Liver (tissue), 9 donors: ENCODE data around the gene KDM2B. TPM values are rescaled to one million over a fixed set of nuclear protein-coding genes. Genes with fewer than 3 reads are reported as not detected.

Experiments
- DNase-seq: peaks from one replicate; pipeline ENCODE4 v3.0.0-alpha.2; 2017; ENCODE audit warnings: low spot score
- H3K27ac ChIP-seq, 2 donors: one replicate each; pipeline ENCODE4 v1.7.0; 2013; ENCODE audit warnings: inconsistent platforms in 2 of 2, low read length in 2 of 2, control low read depth in 1 of 2, low read depth in 1 of 2, mild to moderate bottlenecking in 1 of 2
- H3K27me3 ChIP-seq, 4 donors: one replicate each; pipeline versions ENCODE4 v1.6.1 to v1.7.0; 2013; ENCODE audit warnings: low read length in 3 of 4, inconsistent platforms in 1 of 4, mild to moderate bottlenecking in 1 of 4, moderate library complexity in 1 of 4; ENCODE audit not compliant: control insufficient read depth in 4 of 4, insufficient read depth in 4 of 4
- H3K36me3 ChIP-seq, 4 donors: one replicate each; pipeline versions ENCODE4 v1.6.1 to v1.7.0; 2013; ENCODE audit warnings: low read length in 3 of 4, mild to moderate bottlenecking in 3 of 4, low read depth in 1 of 4, moderate library complexity in 1 of 4; ENCODE audit not compliant: control insufficient read depth in 4 of 4, insufficient read depth in 3 of 4
- H3K4me1 ChIP-seq, 4 donors: one replicate each; pipeline versions ENCODE4 v1.6.1 to v1.7.0; 2013; ENCODE audit warnings: low read length in 3 of 4, mild to moderate bottlenecking in 3 of 4, moderate library complexity in 1 of 4; ENCODE audit not compliant: control insufficient read depth in 4 of 4, insufficient read depth in 4 of 4
- H3K4me3 ChIP-seq, 3 donors: one replicate each; pipeline versions ENCODE4 v1.6.1 to v1.7.0; 2013; ENCODE audit warnings: low read length in 3 of 3, control low read depth in 1 of 3, low read depth in 1 of 3, mild to moderate bottlenecking in 1 of 3
- H3K9ac ChIP-seq, 2 donors: one replicate each; pipeline ENCODE4 v1.7.0; 2013; ENCODE audit warnings: low read length in 2 of 2, mild to moderate bottlenecking in 2 of 2, moderate library complexity in 2 of 2, control low read depth in 1 of 2, low read depth in 1 of 2
- H3K9me3 ChIP-seq, 4 donors: one replicate each; pipeline versions ENCODE4 v1.6.1 to v1.7.0; 2013; ENCODE audit warnings: low read length in 3 of 4; ENCODE audit not compliant: control insufficient read depth in 4 of 4
- ATF3 ChIP-seq: IDR thresholded peaks from 2 replicates; pipeline ENCODE4 v1.6.1; 2016; ENCODE audit warnings: antibody characterized with exemption
- CTCF ChIP-seq: fragments of 150-350 bp; IDR thresholded peaks from 2 replicates; pipeline ENCODE4 v1.5.1; 2017; ENCODE audit warnings: improper control_type of control experiment, low read depth, low read length; ENCODE audit not compliant: missing input control
- FOXA1 ChIP-seq: IDR thresholded peaks from 2 replicates; pipeline ENCODE4 v1.6.1; 2016; ENCODE audit warnings: antibody characterized with exemption
- FOXA2 ChIP-seq: IDR thresholded peaks from 2 replicates; pipeline ENCODE4 v1.6.1; 2016; ENCODE audit warnings: antibody characterized with exemption
- GABPA ChIP-seq, 2 donors: IDR thresholded peaks in 1 of 2; conservative IDR thresholded peaks in 1 of 2; 2 replicates each; pipeline ENCODE4 v1.6.1; 2016; ENCODE audit warnings: antibody characterized with exemption in 2 of 2, mild to moderate bottlenecking in 1 of 2, moderate library complexity in 1 of 2
- HNF4A ChIP-seq, 2 donors: conservative IDR thresholded peaks; 2 replicates each; pipeline ENCODE4 v1.6.1; 2016; ENCODE audit warnings: antibody characterized with exemption in 2 of 2, mild to moderate bottlenecking in 2 of 2
- HNF4G ChIP-seq: IDR thresholded peaks from 2 replicates; pipeline ENCODE4 v1.6.1; 2016; ENCODE audit warnings: antibody characterized with exemption
- JUND ChIP-seq, 2 donors: IDR thresholded peaks; 2 replicates each; pipeline ENCODE4 v1.6.1; 2016; ENCODE audit warnings: antibody characterized with exemption in 2 of 2
- MAX ChIP-seq: IDR thresholded peaks from 2 replicates; pipeline ENCODE4 v1.6.1; 2016; ENCODE audit warnings: antibody characterized with exemption
- NR2F2 ChIP-seq: IDR thresholded peaks from 2 replicates; pipeline ENCODE4 v1.6.1; 2016; ENCODE audit warnings: antibody characterized with exemption
- RAD21 ChIP-seq, 2 donors: IDR thresholded peaks; 2 replicates each; pipeline ENCODE4 v1.6.1; 2016; ENCODE audit warnings: antibody characterized with exemption in 2 of 2, mild to moderate bottlenecking in 2 of 2
- REST ChIP-seq: IDR thresholded peaks from 2 replicates; pipeline ENCODE4 v1.6.1; 2016; ENCODE audit warnings: antibody characterized with exemption, mild to moderate bottlenecking
- RXRA ChIP-seq, 2 donors: IDR thresholded peaks; 2 replicates each; pipeline ENCODE4 v1.6.1; 2017 to 2018; ENCODE audit warnings: antibody characterized with exemption in 2 of 2, mild to moderate bottlenecking in 1 of 2
- SP1 ChIP-seq: IDR thresholded peaks from 2 replicates; pipeline ENCODE4 v1.6.1; 2018; ENCODE audit warnings: antibody characterized with exemption, mild to moderate bottlenecking
- TAF1 ChIP-seq: conservative IDR thresholded peaks from 2 replicates; pipeline ENCODE4 v1.6.1; 2016; ENCODE audit warnings: antibody characterized with exemption, mild to moderate bottlenecking
- YY1 ChIP-seq: IDR thresholded peaks from 2 replicates; pipeline ENCODE4 v1.6.1; 2016; ENCODE audit warnings: antibody characterized with exemption, mild to moderate bottlenecking
- ZBTB33 ChIP-seq: IDR thresholded peaks from 2 replicates; pipeline ENCODE4 v1.6.1; 2016; ENCODE audit warnings: antibody characterized with exemption
- WGBS: extraction: QIAGEN DNeasy Blood & Tissue Kit; methylation state at CpG from one replicate; pipeline ENCODE4 v1.1.7; 2013; 5-methylcytosine and 5-hydroxymethylcytosine counted together
- polyA plus RNA-seq, 2 donors: library from polyadenylated mRNA; stranded (reverse) in 1 of 2; unstranded in 1 of 2; fragments of 200-250 nt in 1 of 2; fragments of >200 nt in 1 of 2; fragmentation: Nextera tagmentation in 1 of 2; extraction: Ambion mirVana in 1 of 2; gene quantifications; one replicate each; pipeline versions ENCODE4 v1.2.1 to v1.2.3, GENCODE V29; 2013 to 2015
- total RNA-seq, 2 donors: library from RNA; depleted of rRNA; stranded (reverse); fragments of >200 nt; gene quantifications; one replicate each; pipeline ENCODE4 v1.2.3, GENCODE V29; 2014
- donor health status: healthy.
- donor health status: healthy.
- donor health status: healthy.
- donor health status: healthy.
- donor health status: healthy.

The KDM2B gene
- total and polyA plus RNA-seq, 4 donors, result 7.0 to 34.2 (median 10.6) TPM

GRCh38 chr12:121511916-121512315 lies 68.9 kb downstream of the KDM2B start:
- Histone ChIP-seq H3K27ac (no peak overlapping the region), H3K27me3 (no peaks in the 10 kb centered on the region), H3K9me3 (no peaks in the 10 kb centered on the region), H3K9ac (no peak overlapping the region), H3K4me3 (no peak overlapping the region), H3K4me1 (peaks cover 11 to 33% (median 23%) of the 10 kb centered on the region in 4 donors), H3K36me3 (peaks cover 0 to 25% (median 6%) of the 10 kb centered on the region in 4 donors)
- 91% methylated on average over 12 of the region's 12 CpGs for whole genome bisulfite sequencing
- DNase-seq, result no peak
- no peak for TF ChIP-seq FOXA1
- no peak for TF ChIP-seq YY1
- no peak for TF ChIP-seq SP1
- TF ChIP-seq CTCF, result no peak
- no peak for TF ChIP-seq JUND (IDR thresholded peaks at IDR 0.05)
- TF ChIP-seq RXRA (IDR thresholded peaks at IDR 0.05), result no peak
- TF ChIP-seq RAD21 (IDR thresholded peaks at IDR 0.05), result no peak
- no peak for TF ChIP-seq FOXA2
- no peak for TF ChIP-seq ZBTB33
- TF ChIP-seq ATF3, result no peak
- no peak for TF ChIP-seq NR2F2
- no peak for TF ChIP-seq TAF1
- TF ChIP-seq GABPA (IDR thresholded peaks at IDR 0.05 in 1 of 2, conservative IDR thresholded peaks at IDR 0.05 in 1 of 2), result no peak
- no peak for TF ChIP-seq HNF4G
- TF ChIP-seq HNF4A (conservative IDR thresholded peaks at IDR 0.05), result no peak

GRCh38 chr12:121509339-121509738 lies 71.5 kb downstream of the KDM2B start:
- H3K9ac ChIP-seq, result no peak overlapping the region
- H3K9me3 ChIP-seq, result no peaks in the 10 kb centered on the region
- TF ChIP-seq REST, result no peak
- TF ChIP-seq GABPA (IDR thresholded peaks at IDR 0.05 in 1 of 2, conservative IDR thresholded peaks at IDR 0.05 in 1 of 2), result no peak
- no peak for TF ChIP-seq SP1
- no peak for TF ChIP-seq ZBTB33
- TF ChIP-seq MAX, result no peak
- peaks cover 5 to 21% (median 11%) of the 10 kb centered on the region in 4 donors for H3K4me1 ChIP-seq
- H3K4me3 ChIP-seq, result no peak overlapping the region
- DNase-seq, result no peak
- H3K36me3 ChIP-seq, result peaks cover 0 to 25% (median 6%) of the 10 kb centered on the region in 4 donors
- H3K27me3 ChIP-seq, result no peaks in the 10 kb centered on the region
- 96% methylated on average over 16 of the region's 16 CpGs for WGBS
- H3K27ac ChIP-seq, result no peak overlapping the region
